HG03432 (cell line): ENCODE results near the gene RPS17.
A peak's percentile ranks its signal among the peaks of the same experiment; 100 is the strongest.

Source experiments
- ATAC-seq: cut with Tn5 transposase; IDR thresholded peaks from one replicate; pipeline ENCODE4 v1.9.1; 2021; ENCODE audit warnings: mild to moderate bottlenecking, moderate library complexity; ENCODE audit not compliant: unreplicated experiment

The RPS17 gene

DNA sequence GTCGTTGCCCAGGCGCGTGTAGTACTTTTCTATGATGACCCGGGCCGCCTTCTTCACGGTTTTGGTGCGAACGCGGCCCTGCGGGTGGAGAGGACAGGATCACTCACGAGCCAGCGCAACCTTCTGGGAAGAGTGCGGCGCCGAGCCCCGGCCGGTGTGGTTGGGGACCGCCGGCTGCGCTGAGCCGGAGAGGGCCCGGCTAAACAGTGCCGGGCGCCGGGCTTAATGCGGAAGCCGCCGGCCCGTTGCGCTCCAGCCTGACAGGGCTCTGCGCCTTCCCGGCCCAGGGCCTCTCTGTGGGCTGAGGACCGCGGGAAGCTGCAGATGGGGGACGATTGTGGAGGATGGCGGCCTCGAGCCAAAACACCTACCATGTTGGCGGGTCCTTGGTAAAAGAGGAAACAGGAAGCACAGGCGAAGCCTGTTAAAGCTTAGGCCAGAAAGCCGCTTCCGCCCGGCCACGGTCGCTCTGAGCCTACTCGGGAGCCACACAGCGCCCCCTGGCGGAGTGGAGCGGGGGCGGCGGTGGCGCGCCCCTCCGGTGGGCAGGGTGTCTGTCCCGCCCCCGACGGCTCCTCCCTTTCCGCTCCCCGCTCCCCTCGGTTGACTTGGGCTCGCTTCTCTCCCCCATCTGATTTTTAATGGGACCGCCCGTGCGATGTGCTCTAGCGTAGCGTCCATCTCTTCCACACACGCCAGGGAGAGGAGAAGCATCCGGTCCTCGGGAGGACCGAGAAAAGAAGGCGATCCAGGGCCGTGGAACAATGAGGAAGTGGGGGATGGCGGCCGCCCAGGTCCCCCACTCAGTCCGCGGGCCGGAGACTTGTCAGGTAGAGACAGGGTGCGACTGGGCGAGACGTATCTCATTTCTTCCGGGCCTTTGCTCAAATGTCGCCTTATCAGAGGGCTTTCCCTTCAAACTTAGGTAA, at the start of gene RPS17:
Gene RPS17 (minus strand): TSS at position 403 of the 929 bp plus-strand sequence. CDS start 29 bp downstream, at position 374.
- ATAC-seq = peak; percentile 97

DNA sequence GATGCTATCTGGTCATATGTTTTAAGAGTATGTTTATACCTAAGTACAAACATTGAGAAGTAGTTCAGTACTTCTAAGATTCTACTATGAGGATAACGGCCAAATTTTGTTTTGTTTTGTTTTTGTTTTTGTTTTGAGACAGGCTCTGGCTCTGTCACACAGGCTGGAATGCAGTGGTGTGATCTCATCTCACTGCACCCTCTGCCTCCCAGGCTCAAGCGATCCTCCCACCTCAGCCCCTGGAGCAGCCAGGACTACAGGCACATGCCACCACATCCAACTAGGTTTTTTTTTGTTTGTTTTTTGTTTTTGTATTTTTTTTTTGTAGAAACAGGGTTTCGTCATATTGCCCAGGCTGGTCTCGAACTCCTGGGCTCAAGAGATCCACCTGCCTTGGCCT, 47.5 kb upstream of the RPS17 start:
- ATAC-seq = no peak

DNA sequence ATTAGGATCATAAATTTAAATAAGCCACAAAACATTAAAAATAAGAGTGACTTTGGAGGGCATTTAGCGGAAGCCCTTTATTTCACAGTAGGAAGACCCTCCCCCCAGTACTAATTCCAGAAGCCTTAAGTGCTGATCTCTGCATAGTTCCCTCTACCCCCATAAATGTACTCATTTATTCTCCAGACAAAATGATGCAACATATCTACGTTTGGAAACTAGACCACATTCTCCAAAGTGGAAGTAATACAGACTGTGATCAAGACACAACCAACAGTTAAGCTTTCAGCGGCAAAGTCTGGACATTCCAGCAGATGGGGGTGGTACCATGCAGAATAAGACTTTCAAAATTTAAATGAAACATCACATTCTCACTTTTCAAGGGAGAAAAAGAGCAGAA, 44.8 kb upstream of the RPS17 start:
- ATAC-seq = no peak

DNA sequence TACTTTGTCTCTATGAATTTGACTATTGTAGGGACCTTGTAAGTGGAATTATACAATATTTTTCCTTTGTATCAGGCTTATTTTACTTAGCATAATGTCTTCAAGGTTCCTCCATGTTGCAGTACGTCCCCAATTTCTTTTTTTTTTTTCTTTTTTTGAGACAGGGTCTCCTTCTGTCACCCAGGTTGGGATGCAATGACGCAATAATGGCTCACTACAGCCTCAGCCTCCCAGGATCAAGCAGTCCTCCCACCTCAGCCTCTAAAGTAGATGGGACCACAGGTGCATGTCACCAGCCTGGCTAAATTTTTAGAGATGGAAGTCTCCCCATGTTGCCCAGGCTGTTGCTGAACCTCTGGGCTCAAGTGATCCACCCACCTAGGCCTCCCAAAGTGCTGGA, 40.5 kb upstream of the RPS17 start:
- ATAC-seq = no peak

DNA sequence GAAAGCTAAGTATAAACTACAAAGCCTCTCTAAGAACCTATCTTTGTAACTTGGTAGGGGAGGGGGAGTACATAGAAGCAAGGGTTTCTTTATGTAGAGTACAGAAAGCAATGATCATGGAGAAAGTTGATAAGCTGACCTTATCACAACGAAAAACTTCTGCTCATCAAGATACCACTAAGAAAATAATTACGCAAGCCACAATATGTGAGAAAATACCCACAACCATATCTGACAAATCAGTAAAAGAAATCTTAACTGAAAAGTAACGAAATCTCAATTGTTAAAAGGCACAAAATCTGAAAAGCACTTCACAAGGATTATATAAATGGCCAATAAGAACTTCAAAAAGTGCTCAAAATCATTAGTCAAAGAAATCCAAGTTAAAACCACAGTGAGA, 35.1 kb upstream of the RPS17 start:
- ATAC-seq = no peak

DNA sequence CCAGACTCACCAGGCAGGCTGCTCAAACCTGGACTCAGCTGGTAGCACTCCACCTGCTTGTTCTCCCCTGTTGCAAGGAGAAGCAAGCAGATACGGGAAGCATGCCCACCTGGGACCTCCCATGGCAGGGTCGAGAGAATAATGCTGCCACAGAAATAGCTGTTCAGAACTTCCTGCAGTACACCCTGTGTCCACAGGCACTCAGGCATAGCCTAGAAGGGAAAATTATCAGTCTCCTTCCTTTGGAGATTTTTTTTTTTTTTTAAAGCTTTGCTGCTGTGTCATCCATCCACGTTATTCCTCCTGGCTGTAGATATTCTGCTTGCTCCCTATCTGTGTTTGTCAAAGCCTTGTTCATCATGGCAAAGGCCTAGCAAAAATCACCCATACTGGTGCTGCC, 32.7 kb upstream of the RPS17 start:
- no peak for ATAC-seq

DNA sequence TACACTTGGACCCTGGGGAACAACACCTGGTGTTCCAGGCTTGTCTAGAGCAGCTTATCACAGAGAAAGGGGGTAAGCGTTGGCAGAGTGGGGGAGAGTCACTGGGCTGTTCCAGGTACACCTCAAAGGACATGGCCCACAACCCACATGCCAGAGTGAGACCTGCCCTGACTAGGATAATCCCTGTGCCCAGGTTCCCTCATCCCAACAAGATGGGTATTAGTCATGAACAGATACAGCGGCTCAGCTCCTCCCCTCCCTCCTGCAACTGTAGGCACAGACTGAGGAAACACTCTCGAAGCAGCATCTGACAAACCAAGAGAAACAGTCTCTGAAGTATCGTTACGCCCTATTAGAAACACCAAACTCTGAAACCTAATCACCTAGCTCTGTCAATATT, 32.1 kb upstream of the RPS17 start:
- ATAC-seq = no peak

DNA sequence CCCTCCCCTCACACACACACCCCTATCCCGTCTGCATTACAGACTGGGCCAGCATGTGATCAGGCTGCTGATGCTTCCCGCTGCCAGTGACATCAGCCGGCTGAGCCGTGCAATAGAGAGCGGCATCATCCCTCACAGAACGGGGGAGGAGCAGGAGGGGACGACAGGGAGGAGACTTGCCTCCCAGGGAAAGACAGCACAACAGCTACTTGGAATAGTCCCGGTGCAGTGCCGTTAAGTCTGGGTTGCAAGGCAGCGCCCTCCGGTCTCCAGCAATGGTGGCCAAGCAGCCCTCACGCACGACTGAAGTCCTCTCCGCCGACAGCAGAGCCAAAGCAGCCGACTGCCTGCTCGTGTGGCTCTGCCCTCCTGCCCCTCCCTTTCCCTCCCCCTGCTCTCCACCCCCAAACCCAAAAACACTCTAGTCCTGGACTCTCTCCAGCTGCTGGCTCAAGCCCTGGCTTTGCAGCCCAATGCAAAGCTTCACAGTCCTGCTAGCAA, 31.5 kb upstream of the RPS17 start:
- ATAC-seq = no peak

DNA sequence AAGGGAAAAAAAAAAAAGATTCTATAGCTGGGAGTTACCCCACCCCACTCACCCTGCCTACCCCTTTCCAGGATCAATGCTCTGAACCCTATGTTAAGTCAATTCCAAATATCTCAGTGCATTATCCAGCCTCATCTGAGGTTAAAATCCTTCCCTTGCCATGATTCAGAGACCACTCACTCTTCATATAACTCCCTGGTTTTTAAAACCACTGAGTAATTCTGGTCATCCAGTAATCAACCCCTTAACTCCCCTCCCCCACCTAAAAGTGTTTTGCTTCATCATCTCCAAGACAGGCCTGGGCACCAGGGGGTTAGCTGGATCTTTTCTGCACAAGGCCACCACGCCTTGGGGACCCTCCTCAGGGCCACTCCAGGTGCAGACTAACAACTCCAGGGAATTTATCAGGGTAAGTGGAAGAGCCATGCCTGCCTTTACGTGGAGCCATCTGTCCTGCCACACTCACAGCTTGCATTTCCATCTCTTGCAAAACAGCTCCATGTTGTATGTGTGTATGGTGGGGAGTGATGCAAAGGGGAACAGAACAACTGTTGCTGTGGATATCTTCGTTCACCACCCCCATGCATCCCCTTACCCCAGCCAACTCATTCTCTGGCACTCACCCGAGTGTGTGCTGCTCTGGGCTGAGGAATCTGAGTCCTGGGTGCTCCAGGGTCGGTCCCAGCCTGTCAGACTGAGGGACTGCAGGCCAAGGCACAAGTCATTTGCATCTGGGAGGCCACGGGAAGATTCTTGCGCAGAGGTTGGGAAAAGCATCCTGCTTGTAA, 30.7 kb upstream of the RPS17 start:
- ATAC-seq = no peak

DNA sequence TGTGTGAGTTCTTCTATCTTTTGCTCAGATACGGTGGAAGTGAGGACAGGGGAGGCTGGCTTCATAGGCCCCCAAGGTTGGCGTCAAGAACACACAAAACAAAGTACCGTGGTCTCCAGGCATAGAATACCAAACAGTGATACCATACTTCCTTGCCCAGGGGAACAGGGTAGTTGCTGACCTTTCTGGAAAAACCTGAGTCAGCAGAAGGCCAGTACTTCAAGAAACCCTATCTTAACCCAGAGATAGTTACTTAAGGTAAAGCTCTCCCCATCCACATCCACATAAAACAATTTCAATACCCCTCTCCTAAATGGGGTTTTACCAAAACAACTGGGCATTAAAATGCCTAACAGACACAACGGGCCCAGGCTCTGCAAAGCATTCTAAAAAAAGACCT, 29.6 kb upstream of the RPS17 start:
- ATAC-seq = no peak

DNA sequence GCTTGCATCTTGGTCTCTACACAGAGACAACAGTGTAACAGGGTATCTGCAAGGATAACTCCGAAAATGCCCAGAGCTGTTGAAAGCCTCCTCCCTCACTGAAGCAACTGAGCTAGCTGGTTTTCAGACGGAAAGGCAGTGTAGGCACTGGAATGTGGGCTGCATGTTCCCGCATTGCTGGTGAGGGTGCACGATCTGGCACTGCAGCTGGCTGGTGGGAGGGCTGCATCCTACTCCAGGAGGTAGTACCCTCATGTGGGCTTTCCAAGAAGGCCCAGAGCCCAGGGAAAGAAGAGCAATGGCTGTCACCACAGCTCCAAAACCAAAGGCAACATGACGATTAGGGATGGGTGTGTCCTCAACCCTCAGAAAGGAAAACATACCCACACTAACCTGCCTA, 28.7 kb upstream of the RPS17 start:
- ATAC-seq = no peak

DNA sequence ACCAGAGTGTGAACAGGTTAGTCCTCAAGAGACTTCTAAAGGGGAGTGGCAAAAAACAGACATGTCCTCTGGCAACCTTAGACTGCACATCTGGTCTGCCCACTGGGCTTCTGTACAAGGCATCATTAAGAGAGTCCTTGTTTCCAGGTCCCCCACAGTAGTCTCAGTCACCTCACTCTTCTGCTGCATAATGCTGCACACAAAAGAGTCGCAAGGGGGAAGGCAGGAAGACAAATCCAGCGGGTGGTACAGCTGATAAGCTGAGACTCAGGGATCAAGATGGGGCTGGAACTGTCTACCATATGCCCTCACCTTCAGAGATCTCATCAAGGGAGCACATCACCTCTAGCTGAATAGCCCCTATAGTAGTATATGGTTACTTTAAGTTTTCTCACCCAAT, 27.4 kb upstream of the RPS17 start:
- no peak for ATAC-seq

DNA sequence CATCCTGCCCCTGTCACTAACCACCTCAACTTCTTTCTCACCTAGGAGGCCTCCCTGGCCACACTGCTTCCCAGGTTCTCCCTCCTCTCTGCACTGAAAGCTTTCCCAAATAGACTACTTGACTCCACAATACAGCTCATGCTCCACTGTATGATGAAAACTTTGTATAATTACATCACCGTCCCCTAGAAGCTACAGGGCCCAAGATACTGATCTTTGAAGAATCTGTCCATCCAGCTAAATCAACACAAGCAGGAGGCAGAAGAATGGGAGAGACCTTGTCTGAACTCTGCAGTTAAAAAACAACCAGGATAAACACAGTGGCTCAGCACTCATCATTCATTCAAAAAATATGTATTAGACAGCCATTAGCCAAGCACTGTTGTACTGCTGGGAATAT, 26.4 kb upstream of the RPS17 start:
- no peak for ATAC-seq

DNA sequence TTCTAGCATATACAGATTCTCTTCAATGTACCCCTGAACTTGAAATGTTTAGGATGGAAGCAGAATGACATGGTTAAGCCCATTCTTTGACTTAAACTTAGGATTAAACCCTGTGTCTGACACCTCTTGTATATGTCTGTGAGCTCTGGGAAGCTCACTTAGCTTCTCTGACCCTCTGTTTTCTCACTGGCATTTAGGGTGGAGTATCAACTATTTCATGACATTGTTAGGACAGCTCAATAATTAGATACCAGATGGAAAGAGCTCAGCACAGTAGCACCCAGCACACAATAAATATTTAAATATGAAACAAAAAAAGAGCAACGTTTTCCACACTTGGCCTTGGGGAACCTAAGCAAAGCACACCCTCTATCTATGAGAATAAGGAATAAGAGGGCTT, 18.2 kb upstream of the RPS17 start:
- no peak for ATAC-seq

DNA sequence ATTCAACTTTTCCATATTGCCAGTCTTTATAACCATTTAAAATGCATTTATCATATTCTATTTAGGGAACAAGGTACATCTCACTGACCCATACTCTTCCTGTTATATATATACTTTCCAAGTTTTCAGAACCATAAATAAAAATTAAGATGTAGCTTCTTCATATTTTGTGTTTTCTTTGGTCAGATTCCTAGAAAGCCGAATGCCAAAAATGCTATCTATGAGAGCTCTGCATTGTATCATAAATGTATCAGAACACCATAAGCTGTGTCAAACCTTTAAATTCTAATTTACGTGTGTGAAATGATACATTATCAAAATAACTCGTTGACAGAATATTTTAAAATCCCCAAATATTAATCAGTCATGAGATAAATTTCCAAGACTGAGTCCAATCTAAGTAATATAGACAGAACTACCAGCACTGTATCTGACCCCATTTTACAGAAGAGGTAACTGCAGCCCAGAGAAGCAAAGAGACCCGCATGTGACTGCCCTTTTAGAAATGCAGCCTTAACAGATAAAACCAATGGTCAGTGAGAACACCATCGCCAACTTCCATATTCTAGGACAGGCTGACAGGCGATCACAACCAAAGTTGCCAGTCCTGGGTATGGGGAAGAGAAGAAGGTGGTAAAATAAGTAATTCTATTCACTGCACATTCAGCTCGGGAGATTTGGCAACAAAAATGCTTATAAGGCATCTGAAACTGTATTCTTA, 16.2 kb upstream of the RPS17 start:
- no peak for ATAC-seq

DNA sequence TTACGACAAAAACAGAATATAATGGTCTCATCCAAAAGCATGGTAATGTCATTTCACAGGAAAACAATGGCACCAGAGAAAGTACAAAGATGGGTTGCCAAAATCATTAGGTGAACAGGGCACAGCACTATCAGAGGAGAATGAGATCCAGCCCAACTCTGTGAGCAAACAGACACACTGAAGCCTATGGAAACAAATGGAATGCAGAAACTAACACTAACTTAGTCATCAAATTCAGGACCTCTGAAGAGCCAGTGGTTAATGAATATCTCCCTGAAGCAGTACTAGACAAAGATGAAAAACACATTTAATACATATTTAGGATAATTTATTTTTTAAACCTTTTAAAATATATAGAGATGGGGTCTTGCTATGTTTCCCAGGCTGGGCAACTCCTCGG, 14.6 kb upstream of the RPS17 start:
- no peak for ATAC-seq

DNA sequence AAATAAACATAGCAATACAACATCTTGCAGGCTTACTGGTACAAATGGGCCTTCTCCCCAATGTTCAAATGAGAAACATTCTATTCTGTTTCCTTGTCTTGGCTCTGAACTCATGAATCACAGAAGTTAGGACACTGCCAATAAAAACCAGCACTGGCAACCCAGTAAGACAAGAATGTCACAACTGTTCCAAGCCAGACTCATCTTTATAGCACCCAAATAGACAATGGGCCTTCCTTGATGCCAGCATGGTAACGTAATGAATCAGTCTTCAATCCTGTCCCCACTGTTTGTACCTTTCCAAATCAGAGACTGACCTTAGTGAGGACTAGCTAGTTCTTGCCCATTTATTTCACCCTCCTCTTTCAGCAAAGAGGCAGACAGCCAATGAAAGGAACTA, 14.1 kb upstream of the RPS17 start:
- no peak for ATAC-seq

DNA sequence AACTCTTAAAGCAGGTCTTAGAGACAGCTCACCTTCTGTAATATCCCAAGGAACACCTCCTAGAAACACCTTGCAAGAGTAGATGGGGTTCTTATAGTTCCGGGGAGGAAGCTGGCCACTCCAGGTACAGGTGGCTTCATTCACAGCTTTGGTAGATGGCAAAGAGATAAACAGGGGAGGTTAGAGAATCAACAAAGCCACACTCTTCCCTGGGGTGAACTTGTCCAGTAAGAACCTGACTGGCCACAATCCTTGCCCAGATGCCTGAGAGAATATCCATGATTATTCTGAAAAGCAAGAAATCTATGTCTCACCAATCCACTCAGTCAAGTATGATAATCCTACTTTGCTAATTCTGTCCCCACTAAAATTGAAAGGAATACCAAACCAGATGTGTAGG, 13.6 kb upstream of the RPS17 start:
- no peak for ATAC-seq

DNA sequence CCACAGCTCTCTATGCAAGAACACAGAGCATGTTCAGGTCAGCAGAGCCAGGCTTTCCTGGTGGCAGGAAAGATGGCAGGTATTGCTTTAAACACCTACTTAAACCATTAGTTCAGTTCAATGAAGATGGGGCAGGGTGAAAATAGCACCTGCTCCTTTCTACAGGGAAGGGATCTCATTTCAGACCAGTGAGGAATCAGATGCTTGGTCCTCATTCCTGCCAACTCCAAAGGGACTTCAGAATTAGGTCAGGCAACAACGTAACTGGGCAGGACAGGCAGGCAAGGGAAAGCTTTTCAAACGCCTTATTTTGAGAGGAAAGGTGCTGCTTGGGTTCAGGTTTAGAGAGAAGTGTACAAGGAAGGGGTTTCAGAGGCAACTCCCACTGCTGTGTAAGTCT, 12.6 kb upstream of the RPS17 start:
- ATAC-seq = no peak

DNA sequence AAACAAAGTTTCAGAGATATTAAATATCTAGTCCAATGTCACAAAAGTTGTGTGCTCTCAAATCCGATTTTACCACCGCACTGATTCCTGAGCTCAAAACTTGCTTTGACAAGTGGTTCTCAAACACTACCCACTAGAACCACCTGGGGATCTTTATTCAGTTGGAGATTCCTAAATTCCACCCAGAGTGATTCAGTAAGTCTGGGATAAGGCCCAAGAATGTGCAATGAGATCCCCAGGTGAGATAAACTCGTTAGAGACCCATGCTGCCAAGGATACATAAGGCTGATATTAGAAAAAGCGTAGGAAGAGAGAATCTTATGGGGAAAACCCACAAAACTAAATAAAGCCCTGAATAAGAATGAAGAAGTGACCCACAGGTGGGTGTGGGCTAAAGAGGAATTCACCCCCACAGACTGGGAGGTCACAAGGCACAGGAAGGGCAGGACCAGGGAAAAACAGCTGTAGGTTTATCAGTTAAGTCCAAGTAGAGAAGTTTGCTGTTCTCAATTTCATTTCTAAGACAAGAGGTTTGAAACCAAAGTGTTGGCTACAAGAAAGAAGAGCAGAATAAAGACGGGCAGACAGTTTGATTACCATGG, 11.5 kb upstream of the RPS17 start:
- ATAC-seq = peak; percentile 67

DNA sequence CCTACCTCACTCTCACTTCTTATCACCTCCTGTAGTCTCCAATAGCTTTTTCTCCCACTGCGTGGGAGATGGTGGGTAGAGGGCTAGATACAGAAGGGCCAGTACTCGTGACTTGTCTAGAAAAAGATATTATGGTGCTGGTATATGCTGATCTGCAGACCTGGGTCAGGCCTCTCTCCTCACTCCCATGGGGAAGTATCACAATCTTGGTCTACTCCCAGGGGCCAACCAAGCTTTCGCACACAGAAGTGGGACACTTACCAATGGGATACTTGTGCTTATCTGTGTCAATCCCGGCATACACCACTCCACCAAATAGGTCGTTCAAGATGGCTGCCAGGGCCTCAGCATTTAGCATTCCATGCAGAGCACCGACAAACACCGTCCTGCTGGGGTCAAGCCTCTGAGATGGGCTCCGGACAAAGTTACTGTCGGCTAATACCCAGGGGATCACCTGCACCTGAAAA, 9.0 kb upstream of the RPS17 start:
- no peak for ATAC-seq
